ENCODE results near the gene DBNDD2.

DNA sequence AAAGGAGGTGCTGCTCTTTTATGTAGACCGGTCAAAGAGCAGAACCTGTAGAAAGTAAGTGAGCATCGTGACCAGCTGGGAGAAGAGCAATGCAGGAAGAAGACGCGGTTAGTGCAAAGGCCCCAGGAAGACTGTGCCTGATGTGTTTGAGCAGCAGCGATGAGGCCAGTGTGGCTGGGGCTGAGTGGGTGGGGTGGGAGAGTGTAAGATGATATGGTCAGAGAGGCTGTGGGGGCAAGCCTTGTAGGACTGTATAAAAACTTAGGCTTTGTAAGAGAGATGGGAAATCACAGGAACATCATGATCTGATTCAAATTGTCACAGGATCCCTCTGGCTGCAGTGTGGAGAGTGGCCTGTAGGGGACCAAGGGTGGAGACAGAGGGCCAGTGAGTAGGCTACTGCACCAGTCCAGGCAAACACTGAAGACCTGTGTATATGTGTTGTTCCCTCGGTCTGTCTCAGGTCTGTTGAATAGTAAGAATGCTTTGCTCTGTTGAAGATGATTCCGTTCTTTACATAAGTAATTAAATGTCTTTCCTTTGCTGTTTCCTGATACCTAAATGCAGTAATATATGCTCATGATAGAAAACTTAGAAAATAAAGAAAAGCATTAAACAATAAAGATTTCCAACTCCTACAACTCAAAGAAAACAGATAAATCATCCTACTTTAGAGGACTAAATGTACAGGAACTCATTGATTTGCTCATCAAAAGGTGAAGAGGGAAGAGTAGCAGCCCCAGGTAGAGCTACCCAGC is 37.9 kb downstream of the DBNDD2 start:
- TF ChIP-seq CTCF (IDR thresholded peaks at IDR 0.05): peak; percentile 45 to 59 (median 51)
- no peak for TF ChIP-seq POLR2AphosphoS5 (IDR thresholded peaks at IDR 0.05)
